Fibroblast of lung (primary cell): ENCODE results near the gene FUBP1.

Source experiments
- EZH2 ChIP-seq: IDR thresholded peaks from 2 replicates; pipeline ENCODE4 v1.5.1; 2012; ENCODE audit warnings: low read length, control low read depth, mild to moderate bottlenecking; ENCODE audit errors: missing control alignments
- TF ChIP-seq, protein P1 (sequence below), 2 donors: IDR thresholded peaks in 1 of 2; conservative IDR thresholded peaks in 1 of 2; 1 replicate in 1 of 2; 2 replicates in 1 of 2; pipeline ENCODE4 v1.5.1; 2011 to 2012; ENCODE audit warnings: low read length in 2 of 2, control low read depth in 1 of 2, inconsistent platforms in 1 of 2, low read depth in 1 of 2, mild to moderate bottlenecking in 1 of 2

DNA sequence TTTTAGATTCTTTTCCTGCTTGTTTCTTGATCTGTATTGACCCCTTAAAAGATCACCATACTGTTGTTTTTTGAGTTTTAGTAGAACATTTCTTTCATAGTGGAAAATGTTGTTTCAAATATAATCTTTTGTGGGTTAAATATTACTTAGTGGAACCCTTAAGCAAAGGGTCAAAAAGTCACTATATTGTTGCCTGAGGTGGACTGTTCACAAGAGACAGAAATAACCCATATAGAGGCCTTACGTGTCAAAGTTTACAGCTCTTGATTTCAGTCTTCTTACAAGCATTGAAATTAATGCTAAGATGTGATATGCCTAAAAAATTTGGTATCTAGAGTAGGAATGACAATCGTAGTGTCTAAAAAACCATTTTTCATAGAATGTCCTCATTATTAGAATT, 32.2 kb upstream of the FUBP1 start:
- TF ChIP-seq, protein P1, sequence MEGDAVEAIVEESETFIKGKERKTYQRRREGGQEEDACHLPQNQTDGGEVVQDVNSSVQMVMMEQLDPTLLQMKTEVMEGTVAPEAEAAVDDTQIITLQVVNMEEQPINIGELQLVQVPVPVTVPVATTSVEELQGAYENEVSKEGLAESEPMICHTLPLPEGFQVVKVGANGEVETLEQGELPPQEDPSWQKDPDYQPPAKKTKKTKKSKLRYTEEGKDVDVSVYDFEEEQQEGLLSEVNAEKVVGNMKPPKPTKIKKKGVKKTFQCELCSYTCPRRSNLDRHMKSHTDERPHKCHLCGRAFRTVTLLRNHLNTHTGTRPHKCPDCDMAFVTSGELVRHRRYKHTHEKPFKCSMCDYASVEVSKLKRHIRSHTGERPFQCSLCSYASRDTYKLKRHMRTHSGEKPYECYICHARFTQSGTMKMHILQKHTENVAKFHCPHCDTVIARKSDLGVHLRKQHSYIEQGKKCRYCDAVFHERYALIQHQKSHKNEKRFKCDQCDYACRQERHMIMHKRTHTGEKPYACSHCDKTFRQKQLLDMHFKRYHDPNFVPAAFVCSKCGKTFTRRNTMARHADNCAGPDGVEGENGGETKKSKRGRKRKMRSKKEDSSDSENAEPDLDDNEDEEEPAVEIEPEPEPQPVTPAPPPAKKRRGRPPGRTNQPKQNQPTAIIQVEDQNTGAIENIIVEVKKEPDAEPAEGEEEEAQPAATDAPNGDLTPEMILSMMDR (conservative IDR thresholded peaks at IDR 0.05 in 1 of 2, IDR thresholded peaks at IDR 0.05 in 1 of 2; ENCODE audit: low read depth in 1 of 2, low read length in 2 of 2) = no peak
- no peak for TF ChIP-seq EZH2
